Endothelial cell (in vitro differentiated cells): ENCODE data around the gene TBC1D1. TPM values are rescaled to one million over a fixed set of nuclear protein-coding genes. Genes with fewer than 3 reads are reported as not detected.

Experiments used
- DNase-seq: peaks from one replicate; pipeline ENCODE4 v3.0.0; 2021; ENCODE audit warnings: low spot score
- H3K27ac Mint-ChIP-seq: one replicate; pipeline ENCODE4 v1.8.0; 2021; ENCODE audit warnings: mixed read lengths, inconsistent platforms; ENCODE audit not compliant: unreplicated experiment
- H3K27me3 Mint-ChIP-seq: one replicate; pipeline ENCODE4 v1.8.0; 2021; ENCODE audit warnings: mild to moderate bottlenecking, moderate library complexity, mixed read lengths, inconsistent platforms; ENCODE audit not compliant: unreplicated experiment
- H3K36me3 Mint-ChIP-seq: one replicate; pipeline ENCODE4 v1.8.0; 2021; ENCODE audit warnings: mild to moderate bottlenecking, low read depth, mixed read lengths, inconsistent platforms; ENCODE audit not compliant: unreplicated experiment
- H3K4me1 Mint-ChIP-seq: one replicate; pipeline ENCODE4 v1.8.0; 2021; ENCODE audit warnings: mild to moderate bottlenecking, mixed read lengths, inconsistent platforms; ENCODE audit not compliant: unreplicated experiment
- H3K4me3 Mint-ChIP-seq: one replicate; pipeline ENCODE4 v1.8.0; 2021; ENCODE audit warnings: mild to moderate bottlenecking, mixed read lengths, inconsistent platforms; ENCODE audit not compliant: unreplicated experiment
- H3K9me3 Mint-ChIP-seq: one replicate; pipeline ENCODE4 v1.8.0; 2021; ENCODE audit warnings: mixed read lengths, inconsistent platforms; ENCODE audit not compliant: unreplicated experiment
- CTCF ChIP-seq: fragments of 200-600 bp; sonication (generic); IDR thresholded peaks from one replicate; pipeline ENCODE4 v1.5.0; 2021; ENCODE audit warnings: antibody characterized with exemption; ENCODE audit not compliant: unreplicated experiment
- total RNA-seq: library from RNA; stranded (reverse); fragmentation: NEBNext Ultra II Directional; extraction: Animal tissue kit (Norgen Biotek cat#: 25700); gene quantifications from one replicate; pipeline ENCODE4 v1.2.1, GENCODE V29; 2021; ENCODE audit not compliant: unreplicated experiment

The TBC1D1 gene
- total RNA-seq, 1 donor from 2014 or later: 139 TPM

- no peaks in the 10 kb centered on the region for H3K27me3 Mint-ChIP-seq
- peaks cover 14% of the 10 kb centered on the region for H3K4me1 Mint-ChIP-seq
- no peak for DNase-seq
- H3K36me3 Mint-ChIP-seq: no peaks in the 10 kb centered on the region
- no peaks in the 10 kb centered on the region for H3K9me3 Mint-ChIP-seq
- no peak for TF ChIP-seq CTCF
- H3K4me3 Mint-ChIP-seq: no peak overlapping the region
- H3K27ac Mint-ChIP-seq: no peak overlapping the region
Observed at GRCh38 chr4:38004062-38004461, 113.2 kb downstream of the TBC1D1 start.

GRCh38 chr4:38004887-38005286 is 114.0 kb downstream of the TBC1D1 start:
- H3K4me1 Mint-ChIP-seq: peaks cover 14% of the 10 kb centered on the region
- H3K9me3 Mint-ChIP-seq: no peaks in the 10 kb centered on the region
- TF ChIP-seq CTCF: no peak
- H3K27me3 Mint-ChIP-seq: no peaks in the 10 kb centered on the region
- no peak overlapping the region for H3K4me3 Mint-ChIP-seq
- DNase-seq: no peak
- no peak overlapping the region for H3K27ac Mint-ChIP-seq
- H3K36me3 Mint-ChIP-seq: no peaks in the 10 kb centered on the region

- TF ChIP-seq CTCF: no peak
- H3K27me3 Mint-ChIP-seq: no peaks in the 10 kb centered on the region
- DNase-seq: no peak
- H3K4me3 Mint-ChIP-seq: no peak overlapping the region
- no peak overlapping the region for H3K27ac Mint-ChIP-seq
- no peaks in the 10 kb centered on the region for H3K36me3 Mint-ChIP-seq
- H3K4me1 Mint-ChIP-seq: peaks cover 14% of the 10 kb centered on the region
- no peaks in the 10 kb centered on the region for H3K9me3 Mint-ChIP-seq
Observed at GRCh38 chr4:38005637-38006036, 114.8 kb downstream of the TBC1D1 start.

GRCh38 chr4:38007645-38008044 is 116.8 kb downstream of the TBC1D1 start:
- no peaks in the 10 kb centered on the region for H3K27me3 Mint-ChIP-seq
- no peak for TF ChIP-seq CTCF
- peaks cover 12% of the 10 kb centered on the region for H3K4me1 Mint-ChIP-seq
- no peak overlapping the region for H3K4me3 Mint-ChIP-seq
- H3K9me3 Mint-ChIP-seq: no peaks in the 10 kb centered on the region
- no peak overlapping the region for H3K27ac Mint-ChIP-seq
- no peaks in the 10 kb centered on the region for H3K36me3 Mint-ChIP-seq
- no peak for DNase-seq

GRCh38 chr4:38008571-38009021 is 117.7 kb downstream of the TBC1D1 start:
- H3K4me1 Mint-ChIP-seq: peaks cover 9% of the 10 kb centered on the region
- DNase-seq: no peak
- no peak overlapping the region for H3K4me3 Mint-ChIP-seq
- H3K27me3 Mint-ChIP-seq: no peaks in the 10 kb centered on the region
- H3K9me3 Mint-ChIP-seq: no peaks in the 10 kb centered on the region
- TF ChIP-seq CTCF: no peak
- H3K27ac Mint-ChIP-seq: no peak overlapping the region
- H3K36me3 Mint-ChIP-seq: no peaks in the 10 kb centered on the region
